Thyroid gland (tissue), 4 donors: Measurements from ENCODE around the gene TBC1D28.
"Not testable (repeated sequence)": the region's sequence is repeated elsewhere in the genome, so short reads cannot be mapped to it uniquely, and the experiment has no call there.

Experiments
- CTCF ChIP-seq, 6 experiments: fragments of 200-600 bp in 3 of 6; fragments of 450-650 bp in 3 of 6; sonication (generic) in 3 of 6; IDR thresholded peaks; one replicate each; pipeline ENCODE4 v1.5.1; 2016 to 2019; ENCODE audit warnings: antibody characterized with exemption in 6 of 6, mild to moderate bottlenecking in 2 of 6, inconsistent platforms in 1 of 6, moderate library complexity in 1 of 6
- POLR2A ChIP-seq, 2 donors: fragments of 450-650 bp; IDR thresholded peaks; one replicate each; pipeline ENCODE4 v1.6.1; 2017; ENCODE audit warnings: antibody characterized with exemption in 2 of 2, mild to moderate bottlenecking in 2 of 2, moderate library complexity in 1 of 2

GRCh38 chr17:18661924-18662624 is 17.9 kb upstream of the TBC1D28 start:
- TF ChIP-seq CTCF, POLR2A (IDR thresholded peaks at IDR 0.05): not testable (repeated sequence)
